HG02884 (cell line): ENCODE results near the gene ZNF281.
"Not testable (repeated sequence)": the region's sequence is repeated elsewhere in the genome, so short reads cannot be mapped to it uniquely, and the experiment has no call there.

Source experiments
- ATAC-seq: cut with Tn5 transposase; IDR thresholded peaks from one replicate; pipeline ENCODE4 v1.9.1; 2021; ENCODE audit warnings: mild to moderate bottlenecking, moderate library complexity; ENCODE audit not compliant: unreplicated experiment

Gene ZNF281

GRCh38 chr1:200366577-200367253 lies 43.1 kb downstream of the ZNF281 start:
- no peak for ATAC-seq

GRCh38 chr1:200365897-200366426 lies 43.9 kb downstream of the ZNF281 start:
- no peak for ATAC-seq

- ATAC-seq, result no peak
These were observed 45.0 kb downstream of the ZNF281 start for GRCh38 chr1:200364831-200365230.

GRCh38 chr1:200364091-200364759 lies 45.6 kb downstream of the ZNF281 start:
- no peak for ATAC-seq

- no peak for ATAC-seq
These were observed 46.4 kb downstream of the ZNF281 start for GRCh38 chr1:200363264-200363933.

- no peak for ATAC-seq
These were observed 47.4 kb downstream of the ZNF281 start for GRCh38 chr1:200362421-200362820.

GRCh38 chr1:200359610-200360163 lies 50.1 kb downstream of the ZNF281 start:
- no peak for ATAC-seq

GRCh38 chr1:200357925-200358324 lies 51.9 kb downstream of the ZNF281 start:
- ATAC-seq, result not testable (repeated sequence)

- ATAC-seq, result no peak
These were observed 54.0 kb downstream of the ZNF281 start for GRCh38 chr1:200355801-200356200.
